Lung (tissue), 12 donors: ENCODE results near the gene OLIG1. TPM values are rescaled to one million over a fixed set of nuclear protein-coding genes. Genes with fewer than 3 reads are reported as not detected.

Source experiments
- ATAC-seq: fragments of 200-7000 bp; cut with Tn5 transposase; one replicate; pipeline ENCODE4 v1.9.1; 2020; ENCODE audit warnings: moderate number of reproducible peaks; ENCODE audit not compliant: insufficient read depth, low FRiP score
- DNase-seq, 3 donors: peaks; one replicate each; pipeline ENCODE4 v3.0.0-alpha.2; 2013 to 2017
- H3K27ac ChIP-seq, 2 donors: one replicate each; pipeline ENCODE4 v1.5.1; 2013; ENCODE audit warnings: mild to moderate bottlenecking in 2 of 2, moderate library complexity in 2 of 2, control low read depth in 1 of 2, inconsistent platforms in 1 of 2, low read depth in 1 of 2, low read length in 1 of 2
- H3K27me3 ChIP-seq, 3 donors: one replicate each; pipeline ENCODE4 v1.5.1; 2013; ENCODE audit warnings: low read length in 2 of 3; ENCODE audit not compliant: control insufficient read depth in 3 of 3, insufficient read depth in 3 of 3
- H3K36me3 ChIP-seq, 4 donors: one replicate each; pipeline ENCODE4 v1.5.1; 2013; ENCODE audit warnings: low read length in 4 of 4, mild to moderate bottlenecking in 1 of 4, moderate library complexity in 1 of 4; ENCODE audit not compliant: control insufficient read depth in 4 of 4, insufficient read depth in 4 of 4
- H3K4me1 ChIP-seq, 5 donors: one replicate each; pipeline ENCODE4 v1.5.1; 2013; ENCODE audit warnings: low read length in 5 of 5, mild to moderate bottlenecking in 2 of 5, moderate library complexity in 1 of 5; ENCODE audit not compliant: control insufficient read depth in 5 of 5, insufficient read depth in 5 of 5
- H3K4me3 ChIP-seq: one replicate; pipeline ENCODE4 v1.5.1; 2013; ENCODE audit warnings: mild to moderate bottlenecking, control low read depth, moderate library complexity
- H3K9ac ChIP-seq, 2 donors: one replicate each; pipeline ENCODE4 v1.5.1; 2013; ENCODE audit warnings: low read length in 2 of 2, control low read depth in 1 of 2; ENCODE audit not compliant: insufficient read depth in 1 of 2
- H3K9me3 ChIP-seq, 4 donors: one replicate each; pipeline ENCODE4 v1.5.1; 2013; ENCODE audit warnings: low read length in 3 of 4, mild to moderate bottlenecking in 1 of 4, moderate library complexity in 1 of 4; ENCODE audit not compliant: control insufficient read depth in 4 of 4, insufficient read depth in 3 of 4
- CTCF ChIP-seq: IDR thresholded peaks from 2 replicates; pipeline ENCODE4 v1.5.1; 2012; ENCODE audit warnings: mild to moderate bottlenecking; ENCODE audit errors: control extremely low read depth, extremely low read depth
- WGBS, 2 donors: extraction: QIAGEN DNeasy Blood & Tissue Kit; methylation state at CpG; one replicate each; pipeline ENCODE4 v1.1.7; 2013; 5-methylcytosine and 5-hydroxymethylcytosine counted together
- polyA plus RNA-seq, 2 donors: library from polyadenylated mRNA; stranded (reverse); fragments of 200-250 nt; gene quantifications; one replicate each; pipeline ENCODE4 v1.2.1, GENCODE V29; 2013
- total RNA-seq, 2 donors: library from RNA; depleted of rRNA in 1 of 2; stranded (reverse); fragments of >200 nt in 1 of 2; gene quantifications; one replicate each; pipeline ENCODE4 v1.2.1, GENCODE V29; 2014 to 2021
- donor health status: control.
- donor health status: control.
- donor health status: Bipolar disorder and iron deficiency.
- donor health status: healthy.
- donor health status: DM: yes; HTN: yes; CAD: no.

OLIG1 gene
- total and polyA plus RNA-seq, 4 donors = 1.2 to 4.1 (median 1.7) TPM

DNA sequence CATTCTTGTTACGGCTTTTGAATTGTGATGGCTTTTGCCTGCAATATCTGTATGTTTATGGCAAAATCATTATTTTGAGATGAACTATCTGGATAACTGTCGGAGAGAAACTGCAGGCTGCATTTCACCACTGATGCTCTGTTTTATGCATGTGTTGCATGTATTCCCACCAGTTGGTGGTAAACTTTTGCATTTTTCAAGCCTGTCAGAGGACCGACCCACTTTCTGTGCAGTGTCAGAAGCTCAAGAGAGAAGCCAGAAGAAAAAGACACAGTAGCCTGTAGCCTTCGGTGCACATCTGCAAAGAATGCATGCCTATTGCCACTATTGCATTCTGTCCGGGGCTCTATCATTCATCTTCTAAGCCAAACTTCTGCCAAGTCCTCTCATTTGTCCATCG lies 41.6 kb downstream of the OLIG1 start:
- Histone ChIP-seq H3K36me3 (no peaks in the 10 kb centered on the region), H3K4me1 (peaks cover 0 to 10% (median 0%) of the 10 kb centered on the region in 5 donors), H3K9ac (no peak overlapping the region), H3K27me3 (peaks cover 14 to 84% (median 62%) of the 10 kb centered on the region in 3 donors), H3K4me3 (no peak overlapping the region), H3K9me3 (peaks cover 0 to 6% (median 0%) of the 10 kb centered on the region in 4 donors), H3K27ac (no peak overlapping the region)
- ATAC-seq (no peak), DNase-seq (peak in 2 of 3 donors; percentile 24 to 38)
- 47 to 68% methylated on average over 6 of the region's 6 CpGs for WGBS, 2 donors
- TF ChIP-seq CTCF = no peak

DNA sequence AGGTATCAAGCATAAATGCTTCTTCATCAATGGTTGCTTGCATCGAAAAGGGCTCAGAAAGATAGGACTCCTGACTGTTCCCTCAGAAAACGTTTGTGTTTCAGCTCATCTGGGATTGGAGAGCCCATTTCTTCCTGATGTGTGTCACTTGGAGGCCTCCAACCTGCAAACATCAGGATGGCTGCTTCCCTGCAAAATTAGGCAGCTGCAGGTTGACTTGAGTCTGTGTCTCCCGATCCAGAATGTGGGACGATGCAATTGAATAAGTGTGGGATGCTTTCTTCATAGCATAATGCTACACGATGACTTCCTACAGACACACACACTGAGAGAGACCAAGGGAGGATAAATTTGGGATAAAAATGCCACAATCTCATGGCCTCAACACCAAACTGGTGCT lies 42.2 kb downstream of the OLIG1 start:
- no peak overlapping the region for H3K9ac ChIP-seq
- H3K27me3 ChIP-seq = peaks cover 14 to 89% (median 62%) of the 10 kb centered on the region in 3 donors
- no peak overlapping the region for H3K4me3 ChIP-seq
- no peak overlapping the region for H3K27ac ChIP-seq
- no peak for TF ChIP-seq CTCF
- H3K4me1 ChIP-seq = peaks cover 0 to 10% (median 0%) of the 10 kb centered on the region in 5 donors
- DNase-seq = no peak
- ATAC-seq = no peak
- 56 to 72% methylated on average over 5 of the region's 5 CpGs for WGBS, 2 donors
- H3K36me3 ChIP-seq = no peaks in the 10 kb centered on the region
- peaks cover 0 to 6% (median 0%) of the 10 kb centered on the region in 4 donors for H3K9me3 ChIP-seq

- Histone ChIP-seq H3K27ac (no peak overlapping the region), H3K36me3 (no peaks in the 10 kb centered on the region), H3K27me3 (peaks cover 14 to 90% (median 59%) of the 10 kb centered on the region in 3 donors), H3K9me3 (peaks cover 0 to 7% (median 0%) of the 10 kb centered on the region in 4 donors), H3K4me3 (no peak overlapping the region), H3K9ac (no peak overlapping the region), H3K4me1 (peaks cover 0 to 10% (median 0%) of the 10 kb centered on the region in 5 donors)
- no peak for DNase-seq
- no peak for TF ChIP-seq CTCF
- WGBS, 2 donors = 51 to 67% methylated on average over 4 of the region's 4 CpGs
- ATAC-seq = no peak
Measured at GRCh38 chr21:33112681-33113080, 42.7 kb downstream of the OLIG1 start.

DNA sequence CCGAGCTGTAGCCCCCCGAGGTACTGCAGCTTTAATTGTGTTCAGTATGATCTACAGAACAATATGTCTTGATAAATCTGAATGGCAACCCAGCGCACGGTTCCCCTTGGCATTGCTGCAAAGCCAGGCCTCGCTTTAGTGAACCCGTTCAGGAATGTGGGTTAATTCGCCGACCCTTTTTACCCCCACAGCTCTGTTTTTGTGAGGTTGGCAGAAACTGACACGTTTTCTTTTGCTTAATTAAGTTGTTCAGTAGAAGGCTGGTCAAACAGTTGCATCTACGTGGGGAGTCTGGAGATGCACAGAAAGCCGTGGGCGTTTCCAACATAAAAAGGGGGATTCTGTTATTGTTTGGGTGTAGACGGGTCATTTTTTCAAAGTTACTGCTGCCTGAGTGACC lies 43.2 kb downstream of the OLIG1 start:
- TF ChIP-seq CTCF = no peak
- H3K9ac ChIP-seq = no peak overlapping the region

More for the DNA sequence above, 43.2 kb downstream of the OLIG1 start:
- H3K27me3 ChIP-seq = peaks cover 14 to 90% (median 58%) of the 10 kb centered on the region in 3 donors
- no peak overlapping the region for H3K4me3 ChIP-seq
- DNase-seq = no peak
- no peak overlapping the region for H3K27ac ChIP-seq
- peaks cover 0 to 7% (median 0%) of the 10 kb centered on the region in 4 donors for H3K9me3 ChIP-seq
- H3K4me1 ChIP-seq = peaks cover 0 to 10% (median 0%) of the 10 kb centered on the region in 5 donors
- no peak for ATAC-seq
- no peaks in the 10 kb centered on the region for H3K36me3 ChIP-seq
- 60 to 77% methylated on average over 13 of the region's 13 CpGs for WGBS, 2 donors
